ENCODE data around the gene FBXL15. TPM values are rescaled to one million over a fixed set of nuclear protein-coding genes. Genes with fewer than 3 reads are reported as not detected.

FBXL15 gene
- total and polyA plus RNA-seq, 2 donors (not counting 3 experiments of a cell fraction or from before 2014, with no cell fraction given), result 9.9 to 15.3 TPM

DNA sequence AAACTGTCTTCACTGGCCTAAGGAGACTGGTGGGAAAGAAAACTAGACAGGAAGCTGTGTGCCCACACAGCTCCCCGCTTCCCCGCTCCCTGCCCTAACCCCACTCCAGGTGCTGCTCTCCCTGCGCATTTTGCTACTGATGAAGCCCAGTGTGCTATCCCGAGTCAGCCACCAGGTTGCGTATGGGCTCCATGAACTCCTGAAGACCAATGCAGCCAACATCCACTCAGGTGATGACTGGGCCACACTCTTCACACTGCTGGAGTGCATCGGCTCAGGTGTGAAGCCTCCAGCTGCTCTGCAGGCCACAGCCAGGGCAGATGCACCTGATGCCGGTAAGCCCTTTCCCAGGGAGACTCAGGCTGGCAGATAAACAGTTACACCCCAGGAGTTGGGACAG, 45.4 kb upstream of the FBXL15 start:
- no peak overlapping the region for H2AFZ ChIP-seq (ENCODE audit: low read depth, low read length)
- ChIA-PET CTCF (interaction anchor here (0.7 to 4.8 kb wide), 3 partner anchors 23 to 206 kb away, joined by 3 to 24 read pairs (median 8); no protein-coding TSS in a partner anchor), POLR2A (no interaction called here)
- H3K4me1 ChIP-seq (ENCODE audit: control insufficient read depth, extremely low read depth, insufficient read depth, low read length), result no peaks in the 10 kb centered on the region
- DNase-seq (ENCODE audit: low read depth, low spot score) (no peak), FAIRE-seq (no peak)
- dilution Hi-C loops (cut with MboI; ENCODE audit: extremely low pct_ligation_motif_present, low sequenced_read_pairs), result no loop called here
- TF ChIP-seq JUN (IDR thresholded peaks at IDR 0.05; ENCODE audit: borderline replicate concordance, insufficient read depth, insufficient read length, low read depth) (no peak), MYC (IDR thresholded peaks at IDR 0.05; ENCODE audit: low read depth, low read length) (no peak), EZH2 (IDR thresholded peaks at IDR 0.05; ENCODE audit: borderline replicate concordance, low read depth, low read length, severe bottlenecking) (no peak), FOS (IDR thresholded peaks at IDR 0.05; ENCODE audit: borderline replicate concordance, insufficient read depth, low read length) (no peak), POLR2A (IDR thresholded peaks at IDR 0.05; ENCODE audit: low read depth, low read length) (no peak), POLR2AphosphoS5 (IDR thresholded peaks at IDR 0.05; ENCODE audit: insufficient read depth, low read depth, low read length) (no peak), GATA2 (IDR thresholded peaks at IDR 0.05; ENCODE audit: insufficient read depth, insufficient read length, low read depth, low read length) (no peak)
- TF ChIP-seq, protein P1, sequence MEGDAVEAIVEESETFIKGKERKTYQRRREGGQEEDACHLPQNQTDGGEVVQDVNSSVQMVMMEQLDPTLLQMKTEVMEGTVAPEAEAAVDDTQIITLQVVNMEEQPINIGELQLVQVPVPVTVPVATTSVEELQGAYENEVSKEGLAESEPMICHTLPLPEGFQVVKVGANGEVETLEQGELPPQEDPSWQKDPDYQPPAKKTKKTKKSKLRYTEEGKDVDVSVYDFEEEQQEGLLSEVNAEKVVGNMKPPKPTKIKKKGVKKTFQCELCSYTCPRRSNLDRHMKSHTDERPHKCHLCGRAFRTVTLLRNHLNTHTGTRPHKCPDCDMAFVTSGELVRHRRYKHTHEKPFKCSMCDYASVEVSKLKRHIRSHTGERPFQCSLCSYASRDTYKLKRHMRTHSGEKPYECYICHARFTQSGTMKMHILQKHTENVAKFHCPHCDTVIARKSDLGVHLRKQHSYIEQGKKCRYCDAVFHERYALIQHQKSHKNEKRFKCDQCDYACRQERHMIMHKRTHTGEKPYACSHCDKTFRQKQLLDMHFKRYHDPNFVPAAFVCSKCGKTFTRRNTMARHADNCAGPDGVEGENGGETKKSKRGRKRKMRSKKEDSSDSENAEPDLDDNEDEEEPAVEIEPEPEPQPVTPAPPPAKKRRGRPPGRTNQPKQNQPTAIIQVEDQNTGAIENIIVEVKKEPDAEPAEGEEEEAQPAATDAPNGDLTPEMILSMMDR (IDR thresholded peaks at IDR 0.05; ENCODE audit: extremely low read depth in 1 of 2, insufficient read depth in 1 of 2, low read depth in 1 of 2, low read length in 2 of 2), result no peak
- TF ChIP-seq, protein P2, sequence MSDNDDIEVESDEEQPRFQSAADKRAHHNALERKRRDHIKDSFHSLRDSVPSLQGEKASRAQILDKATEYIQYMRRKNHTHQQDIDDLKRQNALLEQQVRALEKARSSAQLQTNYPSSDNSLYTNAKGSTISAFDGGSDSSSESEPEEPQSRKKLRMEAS (IDR thresholded peaks at IDR 0.05; ENCODE audit: insufficient read depth, insufficient read length), result no peak
- no peaks in the 10 kb centered on the region for H3K9me1 ChIP-seq (replicated peaks; ENCODE audit: control insufficient read depth, extremely low read depth, insufficient read depth, low read length)
- BruUV-seq (replicated peaks), result no TSS peak
- no peaks in the 10 kb centered on the region for H3K9me3 ChIP-seq (replicated peaks; ENCODE audit: control insufficient read depth, insufficient read depth, low read length)
- no peaks in the 10 kb centered on the region for H3K79me2 ChIP-seq (ENCODE audit: control insufficient read depth, insufficient read depth, low read length)
- H3K9ac ChIP-seq (replicated peaks; ENCODE audit: extremely low read depth, insufficient read depth, low read length), result no peak overlapping the region
- no peak overlapping the region for H3K4me2 ChIP-seq (ENCODE audit: insufficient read depth, low read length)
- no peak overlapping the region for H3K27ac ChIP-seq (ENCODE audit: insufficient read depth, low read depth, low read length)
- H3K27me3 ChIP-seq (ENCODE audit: control insufficient read depth in 2 of 2, insufficient read depth in 2 of 2, low read length in 2 of 2), result no peaks in the 10 kb centered on the region
- peaks cover 18 to 37% of the 10 kb centered on the region in 2 experiments for H3K36me3 ChIP-seq (ENCODE audit: control insufficient read depth in 2 of 2, extremely low read depth in 1 of 2, insufficient read depth in 2 of 2, low read length in 2 of 2)
- no peak overlapping the region for H3K4me3 ChIP-seq (replicated peaks in 1 of 3; ENCODE audit: insufficient read depth in 1 of 3, low read depth in 1 of 3, low read length in 3 of 3)
- intact Hi-C loops (cut with micrococcal nuclease), result no loop called here
- H4K20me1 ChIP-seq (replicated peaks; ENCODE audit: control insufficient read depth, extremely low read depth, insufficient read depth, low read length), result no peaks in the 10 kb centered on the region
